ENCODE data around the gene PRRX1.

PRRX1 gene

GRCh38 chr1:170666541-170667254 lies 2.8 kb downstream of the PRRX1 start:
- Histone ChIP-seq H3K27ac (ENCODE audit: low read length) (no peak overlapping the region), H3K9ac (ENCODE audit: low read length) (no peak overlapping the region), H3K4me3 (ENCODE audit: low read length) (no peak overlapping the region), H3K9me2 (replicated peaks; ENCODE audit: insufficient read depth, low read length) (no peaks in the 10 kb centered on the region), H3K9me3 (replicated peaks; ENCODE audit: insufficient read depth, low read length) (no peaks in the 10 kb centered on the region), H3K27me3 (replicated peaks; ENCODE audit: insufficient read depth, low read length) (peaks cover 30% of the 10 kb centered on the region), H3K4me1 (ENCODE audit: low read length) (no peaks in the 10 kb centered on the region), H2AFZ (ENCODE audit: low read length) (no peak overlapping the region), H3F3A (ENCODE audit: insufficient read depth, low read length) (no peaks in the 10 kb centered on the region), H3K36me3 (replicated peaks; ENCODE audit: insufficient read depth, low read length) (no peaks in the 10 kb centered on the region), H3K79me2 (ENCODE audit: low read length) (no peaks in the 10 kb centered on the region), H3K4me2 (ENCODE audit: low read depth, low read length) (no peak overlapping the region), H4K20me1 (ENCODE audit: insufficient read depth, low read length) (no peaks in the 10 kb centered on the region)
- TF ChIP-seq EZH2phosphoT487 (IDR thresholded peaks at IDR 0.05; ENCODE audit: low read length) (no peak), EZH2 (optimal IDR thresholded peaks at IDR 0.05; ENCODE audit: low read depth, low read length) (no peak), CTCF (IDR thresholded peaks at IDR 0.05; ENCODE audit: low read length) (no peak)
- DNase-seq, result no peak

DNA sequence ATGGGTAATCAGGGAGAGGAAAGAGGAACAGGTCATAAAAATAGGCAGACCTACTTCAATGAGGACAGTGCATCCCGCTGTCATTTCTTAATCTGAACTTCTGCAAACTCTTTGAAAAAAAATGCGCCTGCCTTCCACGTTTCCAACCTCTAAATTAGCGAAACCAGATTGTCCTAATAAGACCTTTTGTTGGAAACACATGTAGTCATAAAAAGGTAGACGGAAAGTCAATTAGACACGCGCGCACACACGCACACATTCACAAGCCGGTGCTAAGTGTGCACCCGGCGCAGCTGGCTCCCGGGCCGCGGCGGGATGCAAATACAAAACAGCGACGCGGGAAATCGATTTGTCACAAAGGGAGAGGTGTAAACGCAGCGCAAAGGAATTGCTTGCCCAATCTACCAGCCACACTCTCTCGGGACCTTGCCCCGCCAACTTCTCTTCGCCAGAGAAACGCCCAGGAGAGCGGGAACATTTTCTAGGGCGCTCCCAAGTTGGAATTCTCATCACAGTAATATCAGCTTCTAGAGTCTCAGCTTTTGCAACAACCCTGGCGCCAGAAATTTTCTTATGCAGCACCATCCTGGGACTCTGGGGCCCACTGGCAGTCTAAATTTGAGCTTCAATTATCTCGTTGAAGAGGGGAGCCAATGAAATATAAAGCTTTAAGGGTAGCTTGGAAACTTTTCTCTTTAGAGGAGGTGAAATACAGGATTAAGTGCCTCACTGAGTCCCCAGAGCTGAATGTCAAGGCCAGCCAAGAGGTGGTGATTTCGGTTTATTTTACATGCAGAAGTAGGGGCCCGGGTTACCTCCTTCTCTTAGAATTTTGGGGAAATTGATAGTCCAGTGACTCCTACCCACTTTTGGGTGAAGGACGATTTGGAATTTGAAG lies 4.5 kb downstream of the PRRX1 start:
- Histone ChIP-seq H3K4me2 (ENCODE audit: low read depth, low read length) (peak overlapping the region; percentile 11; the same call in 1 of the 2 replicates), H3K4me1 (ENCODE audit: low read length) (no peaks in the 10 kb centered on the region), H3K27ac (ENCODE audit: low read length) (no peak overlapping the region), H3K9ac (ENCODE audit: low read length) (no peak overlapping the region), H3K9me2 (replicated peaks; ENCODE audit: insufficient read depth, low read length) (no peaks in the 10 kb centered on the region), H3F3A (ENCODE audit: insufficient read depth, low read length) (no peaks in the 10 kb centered on the region), H3K9me3 (replicated peaks; ENCODE audit: insufficient read depth, low read length) (no peaks in the 10 kb centered on the region), H3K36me3 (replicated peaks; ENCODE audit: insufficient read depth, low read length) (no peaks in the 10 kb centered on the region), H3K79me2 (ENCODE audit: low read length) (no peaks in the 10 kb centered on the region), H2AFZ (ENCODE audit: low read length) (no peak overlapping the region), H3K27me3 (replicated peaks; ENCODE audit: insufficient read depth, low read length) (peaks cover 12% of the 10 kb centered on the region), H4K20me1 (ENCODE audit: insufficient read depth, low read length) (no peaks in the 10 kb centered on the region), H3K4me3 (ENCODE audit: low read length) (peak overlapping the region; percentile 15; the same call in 1 of the 2 replicates)
- no peak for DNase-seq
- TF ChIP-seq CTCF (IDR thresholded peaks at IDR 0.05; ENCODE audit: low read length) (no peak), EZH2 (optimal IDR thresholded peaks at IDR 0.05; ENCODE audit: low read depth, low read length) (no peak), EZH2phosphoT487 (IDR thresholded peaks at IDR 0.05; ENCODE audit: low read length) (no peak)

- Histone ChIP-seq H3F3A (ENCODE audit: insufficient read depth, low read length) (no peaks in the 10 kb centered on the region), H3K4me3 (ENCODE audit: low read length) (no peak overlapping the region), H3K4me1 (ENCODE audit: low read length) (no peaks in the 10 kb centered on the region), H2AFZ (ENCODE audit: low read length) (no peak overlapping the region), H3K36me3 (replicated peaks; ENCODE audit: insufficient read depth, low read length) (no peaks in the 10 kb centered on the region), H3K27ac (ENCODE audit: low read length) (no peak overlapping the region), H3K9me2 (replicated peaks; ENCODE audit: insufficient read depth, low read length) (no peaks in the 10 kb centered on the region), H3K4me2 (ENCODE audit: low read depth, low read length) (no peak overlapping the region), H4K20me1 (ENCODE audit: insufficient read depth, low read length) (no peaks in the 10 kb centered on the region), H3K27me3 (replicated peaks; ENCODE audit: insufficient read depth, low read length) (peaks cover 6% of the 10 kb centered on the region; the same call in 1 of the 2 replicates), H3K9me3 (replicated peaks; ENCODE audit: insufficient read depth, low read length) (no peaks in the 10 kb centered on the region), H3K79me2 (ENCODE audit: low read length) (no peaks in the 10 kb centered on the region), H3K9ac (ENCODE audit: low read length) (no peak overlapping the region)
- no peak for TF ChIP-seq EZH2 (optimal IDR thresholded peaks at IDR 0.05; ENCODE audit: low read depth, low read length)
- no peak for TF ChIP-seq EZH2phosphoT487 (IDR thresholded peaks at IDR 0.05; ENCODE audit: low read length)
- no peak for TF ChIP-seq CTCF (IDR thresholded peaks at IDR 0.05; ENCODE audit: low read length)
- no peak for DNase-seq
These were observed 5.1 kb downstream of the PRRX1 start for GRCh38 chr1:170669107-170669445.

Data from MM.1S (cell line).